Spleen (tissue), 11 donors: ENCODE measurements around the gene PRKG1. TPM values are rescaled to one million over a fixed set of nuclear protein-coding genes. Genes with fewer than 3 reads are reported as not detected.

ENCODE experiments used
- DNase-seq: peaks from one replicate; pipeline ENCODE4 v3.0.0-alpha.2; 2020
- H3K27ac ChIP-seq, 8 donors: fragments of 200-600 bp; sonication (generic) in 7 of 8; 1 replicate in 4 of 8; 2 replicates in 4 of 8; pipeline versions ENCODE4 v1.5.0 to v1.8.0; 2016 to 2021; ENCODE audit warnings: inconsistent platforms in 4 of 8, mild to moderate bottlenecking in 4 of 8, moderate library complexity in 1 of 8
- H3K27me3 ChIP-seq, 7 donors: fragments of 200-600 bp; sonication (generic) in 6 of 7; replicated peaks in 1 of 7; 1 replicate in 4 of 7; 2 replicates in 3 of 7; pipeline versions ENCODE4 v1.5.0 to v1.8.0; 2016 to 2021; ENCODE audit warnings: inconsistent platforms in 3 of 7, mild to moderate bottlenecking in 1 of 7
- H3K36me3 ChIP-seq, 6 donors: fragments of 200-600 bp; sonication (generic) in 5 of 6; 1 replicate in 4 of 6; 2 replicates in 2 of 6; pipeline versions ENCODE4 v1.5.0 to v1.8.0; 2016 to 2021; ENCODE audit warnings: inconsistent platforms in 2 of 6
- H3K4me1 ChIP-seq, 6 donors: fragments of 200-600 bp; sonication (generic) in 5 of 6; 1 replicate in 3 of 6; 2 replicates in 3 of 6; pipeline versions ENCODE4 v1.5.0 to v1.8.0; 2016 to 2021; ENCODE audit warnings: inconsistent platforms in 3 of 6
- H3K4me3 ChIP-seq, 8 donors: fragments of 200-600 bp; sonication (generic) in 7 of 8; 1 replicate in 4 of 8; 2 replicates in 4 of 8; pipeline versions ENCODE4 v1.5.0 to v1.8.0; 2016 to 2021; ENCODE audit warnings: inconsistent platforms in 4 of 8, mild to moderate bottlenecking in 4 of 8, moderate library complexity in 2 of 8
- H3K9me3 ChIP-seq, 8 donors: fragments of 200-600 bp; sonication (generic) in 7 of 8; 1 replicate in 4 of 8; 2 replicates in 4 of 8; pipeline versions ENCODE4 v1.5.0 to v1.8.0; 2016 to 2021; ENCODE audit warnings: inconsistent platforms in 4 of 8
- POLR2A ChIP-seq, 3 donors: fragments of 450-650 bp; IDR thresholded peaks; one replicate each; pipeline ENCODE4 v1.5.1; 2017; ENCODE audit warnings: antibody characterized with exemption in 3 of 3, mild to moderate bottlenecking in 1 of 3
- POLR2AphosphoS5 ChIP-seq, 3 donors: sonication (generic); formaldehyde crosslinking; IDR thresholded peaks; one replicate each; pipeline ENCODE4 v1.5.1; 2017; ENCODE audit warnings: antibody characterized with exemption in 3 of 3
- WGBS, 5 donors: extraction: QIAGEN DNeasy Blood & Tissue Kit in 3 of 5; methylation state at CpG; one replicate each; pipeline versions ENCODE4 v1.1.5 to v1.1.7; 2013 to 2018; 5-methylcytosine and 5-hydroxymethylcytosine counted together
- intact Hi-C: fragments of 100-400 bp; cut with DNase I; formaldehyde crosslinking; loops from one replicate; pipeline ENCODE4 v1.15.0; 2023; ENCODE audit warnings: low total_unique reads
- polyA plus RNA-seq, 3 donors: library from polyadenylated mRNA; stranded (reverse); fragments of 200-250 nt; gene quantifications; one replicate each; pipeline ENCODE4 v1.2.1, GENCODE V29; 2013
- total RNA-seq, 7 donors: library from RNA; depleted of rRNA in 3 of 7; stranded (reverse); fragments of >200 nt in 3 of 7; fragmentation: NEBNext Ultra II Directional in 4 of 7; extraction: Animal tissue kit (Norgen Biotek cat#: 25700) in 4 of 7; gene quantifications; one replicate each; pipeline versions ENCODE4 v1.1.0 to v1.2.1, GENCODE V29; 2016 to 2021
- TF ChIP-seq, protein P1 (sequence below), 11 experiments: fragments of 200-600 bp in 7 of 11; fragments of 450-650 bp in 4 of 11; sonication (generic) in 4 of 11; IDR thresholded peaks in 8 of 11; conservative IDR thresholded peaks in 3 of 11; 1 replicate in 7 of 11; 2 replicates in 4 of 11; pipeline versions ENCODE4 v1.4.0 to v1.8.0; 2016 to 2021; ENCODE audit warnings: antibody characterized with exemption in 11 of 11, inconsistent platforms in 4 of 11, mild to moderate bottlenecking in 1 of 11
- donor health status: healthy with polysubstance abuse.
- donor health status: DM: no; HTN: no; CAD: no; lungs with moderate emphysema.
- donor health status: DM: no; HTN: no; CAD: no.
- donor health status: Bipolar disorder and iron deficiency.
- donor health status: healthy.
- donor health status: DM: no; HTN: no; CAD: no.
- donor health status: DM: yes; HTN: yes; CAD: no.

The PRKG1 gene
- total and polyA plus RNA-seq, 10 donors, result 0.65 to 10.5 (median 7.2) TPM

DNA sequence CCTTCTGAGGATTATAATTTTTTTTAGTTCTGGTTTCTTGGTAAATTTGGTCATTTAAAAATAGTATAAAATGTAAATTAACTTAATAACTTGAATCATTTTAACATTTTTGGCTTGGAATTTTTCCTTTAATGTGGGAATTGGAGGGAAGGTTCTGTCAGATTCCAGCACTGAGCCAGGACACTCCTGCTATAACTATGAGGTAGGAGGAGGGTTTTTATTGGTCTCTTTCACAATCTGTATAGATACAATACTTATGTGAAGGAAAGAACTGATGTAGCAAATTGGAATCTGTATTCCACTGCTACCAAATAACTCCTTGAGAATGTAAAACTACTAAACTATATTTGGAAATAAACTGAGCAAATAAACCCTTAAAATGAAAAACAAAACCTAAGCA lies 3.2 kb downstream of the PRKG1 start:
- no peaks in the 10 kb centered on the region for H3K9me3 ChIP-seq
- peaks cover 0 to 28% (median 15%) of the 10 kb centered on the region in 6 donors for H3K4me1 ChIP-seq
- TF ChIP-seq POLR2AphosphoS5 (IDR thresholded peaks at IDR 0.05) (no peak), POLR2A (IDR thresholded peaks at IDR 0.05) (no peak)
- TF ChIP-seq, protein P1, sequence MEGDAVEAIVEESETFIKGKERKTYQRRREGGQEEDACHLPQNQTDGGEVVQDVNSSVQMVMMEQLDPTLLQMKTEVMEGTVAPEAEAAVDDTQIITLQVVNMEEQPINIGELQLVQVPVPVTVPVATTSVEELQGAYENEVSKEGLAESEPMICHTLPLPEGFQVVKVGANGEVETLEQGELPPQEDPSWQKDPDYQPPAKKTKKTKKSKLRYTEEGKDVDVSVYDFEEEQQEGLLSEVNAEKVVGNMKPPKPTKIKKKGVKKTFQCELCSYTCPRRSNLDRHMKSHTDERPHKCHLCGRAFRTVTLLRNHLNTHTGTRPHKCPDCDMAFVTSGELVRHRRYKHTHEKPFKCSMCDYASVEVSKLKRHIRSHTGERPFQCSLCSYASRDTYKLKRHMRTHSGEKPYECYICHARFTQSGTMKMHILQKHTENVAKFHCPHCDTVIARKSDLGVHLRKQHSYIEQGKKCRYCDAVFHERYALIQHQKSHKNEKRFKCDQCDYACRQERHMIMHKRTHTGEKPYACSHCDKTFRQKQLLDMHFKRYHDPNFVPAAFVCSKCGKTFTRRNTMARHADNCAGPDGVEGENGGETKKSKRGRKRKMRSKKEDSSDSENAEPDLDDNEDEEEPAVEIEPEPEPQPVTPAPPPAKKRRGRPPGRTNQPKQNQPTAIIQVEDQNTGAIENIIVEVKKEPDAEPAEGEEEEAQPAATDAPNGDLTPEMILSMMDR (IDR thresholded peaks at IDR 0.05 in 8 of 11, conservative IDR thresholded peaks at IDR 0.05 in 3 of 11), result no peak
- H3K27ac ChIP-seq, result no peak overlapping the region
- no peak overlapping the region for H3K4me3 ChIP-seq
- H3K27me3 ChIP-seq, result peaks cover 0 to 57% (median 31%) of the 10 kb centered on the region in 7 donors
- intact Hi-C loops, result no loop called here
- no peaks in the 10 kb centered on the region for H3K36me3 ChIP-seq
- DNase-seq, result no peak

DNA sequence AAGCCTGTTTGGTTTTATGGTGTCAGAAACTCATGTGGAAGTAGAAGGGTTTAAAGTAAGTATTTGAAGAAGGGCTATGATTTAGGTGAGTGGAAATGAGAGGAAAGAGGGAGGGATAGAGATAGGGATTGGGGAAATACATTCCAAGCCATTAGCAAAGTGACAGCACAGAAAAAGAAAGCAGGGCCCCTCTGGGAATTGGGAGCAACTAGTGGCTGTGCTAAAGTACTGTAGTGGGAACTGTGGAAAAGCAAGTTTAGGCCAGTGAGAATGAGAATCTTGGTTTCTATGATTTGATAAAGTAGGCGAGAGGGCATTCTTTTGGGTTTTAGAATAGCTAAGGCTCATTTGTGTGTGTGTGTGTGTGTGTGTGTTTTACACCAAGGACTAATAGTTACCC lies 5.0 kb downstream of the PRKG1 start:
- Histone ChIP-seq H3K27ac (no peak overlapping the region), H3K27me3 (peaks cover 0 to 39% (median 18%) of the 10 kb centered on the region in 7 donors), H3K9me3 (no peaks in the 10 kb centered on the region), H3K4me3 (no peak overlapping the region), H3K4me1 (peaks cover 0 to 11% (median 5%) of the 10 kb centered on the region in 6 donors), H3K36me3 (no peaks in the 10 kb centered on the region)
- WGBS, 5 donors, result 78 to 92% (median 85%) methylated on average over 1 of the region's 1 CpG
- intact Hi-C loops, result no loop called here
- no peak for DNase-seq
- no peak for TF ChIP-seq POLR2A (IDR thresholded peaks at IDR 0.05)
- TF ChIP-seq POLR2AphosphoS5 (IDR thresholded peaks at IDR 0.05), result no peak
- TF ChIP-seq, protein P1 (IDR thresholded peaks at IDR 0.05 in 8 of 11, conservative IDR thresholded peaks at IDR 0.05 in 3 of 11), result no peak

DNA sequence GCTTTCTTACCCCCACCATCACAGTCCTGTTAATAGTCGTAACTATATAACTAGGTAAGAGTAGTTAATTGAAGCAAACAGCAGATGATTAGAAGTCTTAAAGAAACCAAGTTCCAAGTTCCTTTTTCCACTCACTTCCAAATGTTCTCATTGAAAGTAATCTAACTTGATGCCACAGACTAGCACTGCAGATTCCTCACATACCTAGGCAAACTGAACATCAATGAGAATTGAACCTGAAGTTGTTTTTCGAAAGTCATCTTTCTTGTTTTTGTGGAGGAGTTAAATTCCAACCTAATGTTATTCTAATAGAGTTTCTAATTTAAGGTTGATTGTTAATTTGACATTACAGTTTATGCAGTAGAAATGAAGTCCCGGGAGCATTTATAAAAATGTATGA lies 5.5 kb downstream of the PRKG1 start:
- Histone ChIP-seq H3K4me3 (no peak overlapping the region), H3K27me3 (peaks cover 0 to 35% (median 13%) of the 10 kb centered on the region in 7 donors), H3K9me3 (no peaks in the 10 kb centered on the region), H3K36me3 (no peaks in the 10 kb centered on the region), H3K27ac (no peak overlapping the region), H3K4me1 (peaks cover 0 to 6% (median under 1%) of the 10 kb centered on the region in 6 donors)
- DNase-seq, result no peak
- 76 to 89% (median 80%) methylated on average over 3 of the region's 3 CpGs for WGBS, 5 donors
- intact Hi-C loops, result no loop called here
- TF ChIP-seq POLR2A (IDR thresholded peaks at IDR 0.05) (no peak), POLR2AphosphoS5 (IDR thresholded peaks at IDR 0.05) (no peak)
- TF ChIP-seq, protein P1 (IDR thresholded peaks at IDR 0.05 in 8 of 11, conservative IDR thresholded peaks at IDR 0.05 in 3 of 11), result no peak

DNA sequence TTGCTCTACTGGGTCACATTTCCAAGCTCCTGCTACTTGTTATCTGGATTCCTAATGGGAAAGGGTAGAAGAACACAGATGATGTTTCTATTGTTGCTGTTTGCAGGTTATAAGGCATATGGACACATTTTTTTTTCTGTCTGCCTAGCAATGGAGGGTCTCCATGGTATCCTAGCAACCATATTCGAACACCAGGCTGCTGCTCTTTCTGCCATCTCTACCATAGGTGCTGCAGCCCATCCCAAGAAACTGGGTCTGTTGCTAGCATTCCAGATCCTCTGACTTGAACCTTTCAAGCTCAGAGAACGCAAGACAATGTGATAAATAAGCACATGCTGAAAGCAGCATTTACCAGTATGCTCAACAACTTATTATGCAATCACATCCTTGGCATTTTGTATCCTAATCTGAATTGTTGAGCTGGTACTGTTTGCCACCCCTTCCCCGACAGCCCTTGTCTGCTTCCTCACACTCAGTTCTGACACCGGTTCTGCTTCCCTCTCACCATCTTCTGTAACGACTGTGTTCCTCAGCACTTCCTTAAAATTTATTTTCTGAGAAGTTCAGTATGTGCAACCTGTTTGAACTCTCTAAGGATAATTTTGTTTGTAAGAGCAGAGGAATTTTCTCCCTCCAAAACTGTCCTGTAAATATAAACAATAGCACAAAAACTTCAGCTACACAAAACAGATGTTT lies 6.2 kb downstream of the PRKG1 start:
- no peak overlapping the region for H3K27ac ChIP-seq
- H3K4me1 ChIP-seq, result no peaks in the 10 kb centered on the region
- H3K27me3 ChIP-seq, result peaks cover 0 to 28% (median 6%) of the 10 kb centered on the region in 7 donors
- H3K4me3 ChIP-seq, result no peak overlapping the region
- no peaks in the 10 kb centered on the region for H3K36me3 ChIP-seq
- WGBS, 5 donors, result 31 to 43% (median 37%) methylated on average over 5 of the region's 5 CpGs
- H3K9me3 ChIP-seq, result no peaks in the 10 kb centered on the region
- TF ChIP-seq POLR2A (IDR thresholded peaks at IDR 0.05), result no peak
- TF ChIP-seq, protein P1 (IDR thresholded peaks at IDR 0.05 in 8 of 11, conservative IDR thresholded peaks at IDR 0.05 in 3 of 11), result no peak
- no peak for TF ChIP-seq POLR2AphosphoS5 (IDR thresholded peaks at IDR 0.05)
- DNase-seq, result no peak
- intact Hi-C loops, result no loop called here
